H9 (cell line): Measurements from ENCODE around the gene RNF13. TPM values are rescaled to one million over a fixed set of nuclear protein-coding genes. Genes with fewer than 3 reads are reported as not detected.

Experiments used
- DNase-seq: peaks from one replicate; pipeline ENCODE4 v3.0.0-alpha.2; 2017
- H2AFZ ChIP-seq: one replicate; pipeline ENCODE4 v1.6.1; 2013; ENCODE audit warnings: mild to moderate bottlenecking, low read length, control low read depth, moderate library complexity
- H2AK5ac ChIP-seq: 2 replicates; pipeline ENCODE4 v1.6.1; 2013; ENCODE audit warnings: low read length, control low read depth, mixed read lengths; ENCODE audit not compliant: insufficient read length
- H2BK120ac ChIP-seq: one replicate; pipeline ENCODE4 v1.6.1; 2013; ENCODE audit warnings: low read depth, mild to moderate bottlenecking, low read length, control low read depth, inconsistent platforms; ENCODE audit not compliant: poor library complexity, severe bottlenecking
- H2BK12ac ChIP-seq: 2 replicates; pipeline ENCODE4 v1.6.1; 2013; ENCODE audit warnings: low read length, control low read depth, mixed read lengths, low read depth; ENCODE audit not compliant: insufficient read length
- H2BK15ac ChIP-seq: 2 replicates; pipeline ENCODE4 v1.6.1; 2013; ENCODE audit warnings: low read depth, low read length, control low read depth
- H2BK20ac ChIP-seq: one replicate; pipeline ENCODE4 v1.6.1; 2013; ENCODE audit warnings: low read depth, mild to moderate bottlenecking, low read length, control low read depth, inconsistent platforms; ENCODE audit not compliant: poor library complexity, severe bottlenecking
- H2BK5ac ChIP-seq: 2 replicates; pipeline ENCODE4 v1.6.1; 2013; ENCODE audit warnings: low read length, control low read depth, mixed read lengths; ENCODE audit not compliant: insufficient read length
- H3K14ac ChIP-seq: 2 replicates; pipeline ENCODE4 v1.6.1; 2013; ENCODE audit warnings: low read length, control low read depth; ENCODE audit not compliant: insufficient read depth
- H3K18ac ChIP-seq: 2 replicates; pipeline ENCODE4 v1.6.1; 2013; ENCODE audit warnings: low read depth, mild to moderate bottlenecking, mixed read lengths, low read length, control low read depth; ENCODE audit not compliant: insufficient read length
- H3K23ac ChIP-seq: 2 replicates; pipeline ENCODE4 v1.6.1; 2013; ENCODE audit warnings: low read length, control low read depth, mixed read lengths, low read depth; ENCODE audit not compliant: insufficient read length
- H3K23me2 ChIP-seq: 2 replicates; pipeline ENCODE4 v1.6.1; 2013; ENCODE audit warnings: low read depth, mild to moderate bottlenecking, mixed read lengths, low read length, control low read depth; ENCODE audit not compliant: insufficient read length, poor library complexity, severe bottlenecking
- H3K27ac ChIP-seq: 2 replicates; pipeline ENCODE4 v1.5.1; 2013; ENCODE audit warnings: low read length, control low read depth, mixed read lengths, low read depth; ENCODE audit not compliant: insufficient read length
- H3K27me3 ChIP-seq: 2 replicates; pipeline ENCODE4 v1.6.1; 2013; ENCODE audit warnings: low read length, control low read depth, inconsistent platforms; ENCODE audit not compliant: insufficient read depth
- H3K4ac ChIP-seq: 2 replicates; pipeline ENCODE4 v1.6.1; 2013; ENCODE audit warnings: low read depth, mild to moderate bottlenecking, control low read depth, inconsistent platforms, low read length, moderate library complexity
- H3K4me1 ChIP-seq: 2 replicates; pipeline ENCODE4 v1.6.1; 2013; ENCODE audit warnings: low read length, control low read depth, inconsistent platforms; ENCODE audit not compliant: insufficient read depth
- H3K4me2 ChIP-seq: 2 replicates; pipeline ENCODE4 v1.6.1; 2013; ENCODE audit warnings: low read length, control low read depth, mixed read lengths; ENCODE audit not compliant: insufficient read length, insufficient read depth
- H3K56ac ChIP-seq: 2 replicates; pipeline ENCODE4 v1.6.1; 2013; ENCODE audit warnings: low read depth, mild to moderate bottlenecking, mixed read lengths, low read length, control low read depth; ENCODE audit not compliant: insufficient read length
- H3K79me1 ChIP-seq: 2 replicates; pipeline ENCODE4 v1.6.1; 2013; ENCODE audit warnings: low read depth, mild to moderate bottlenecking, moderate library complexity, low read length, control low read depth, inconsistent platforms; ENCODE audit not compliant: insufficient read depth, poor library complexity, severe bottlenecking
- H3K79me2 ChIP-seq: 2 replicates; pipeline ENCODE4 v1.6.1; 2013; ENCODE audit warnings: low read length, control low read depth, inconsistent platforms; ENCODE audit not compliant: insufficient read depth
- H3K9ac ChIP-seq: 2 replicates; pipeline ENCODE4 v1.6.1; 2013; ENCODE audit warnings: low read length, control low read depth, mixed read lengths; ENCODE audit not compliant: insufficient read length; ENCODE audit errors: extremely low read depth
- H3K9me3 ChIP-seq: one replicate; pipeline ENCODE4 v1.6.1; 2013; ENCODE audit warnings: low read depth, low read length, inconsistent platforms; ENCODE audit not compliant: control insufficient read depth
- H3T11ph ChIP-seq: one replicate; pipeline ENCODE4 v1.6.1; 2013; ENCODE audit warnings: mild to moderate bottlenecking, low read length, control low read depth, inconsistent platforms
- H4K20me1 ChIP-seq: one replicate; pipeline ENCODE4 v1.6.1; 2013; ENCODE audit not compliant: control insufficient read depth, insufficient read length, insufficient read depth
- H4K5ac ChIP-seq: 2 replicates; pipeline ENCODE4 v1.6.1; 2013; ENCODE audit warnings: low read depth, mild to moderate bottlenecking, mixed read lengths, low read length, control low read depth; ENCODE audit not compliant: insufficient read length
- H4K8ac ChIP-seq: replicated peaks from 2 replicates; pipeline ENCODE4 v1.6.1; 2013; ENCODE audit warnings: low read length, control low read depth, mixed read lengths, low read depth; ENCODE audit not compliant: insufficient read length
- H4K91ac ChIP-seq: 2 replicates; pipeline ENCODE4 v1.6.1; 2013; ENCODE audit warnings: low read depth, mild to moderate bottlenecking, moderate library complexity, mixed read lengths, low read length, control low read depth; ENCODE audit not compliant: insufficient read length
- H3K27ac Mint-ChIP-seq, 3 experiments: 2 replicates in 2 of 3; 3 replicates in 1 of 3; pipeline ENCODE4 v1.8.0; 2020 to 2021; ENCODE audit warnings: mixed read lengths in 3 of 3, mild to moderate bottlenecking in 1 of 3, moderate library complexity in 1 of 3
- H3K27me3 Mint-ChIP-seq: 2 replicates; pipeline ENCODE4 v1.8.0; 2021; ENCODE audit warnings: low read depth, mild to moderate bottlenecking, moderate library complexity, mixed read lengths
- H3K36me3 Mint-ChIP-seq, 3 experiments: 2 replicates in 2 of 3; 3 replicates in 1 of 3; pipeline ENCODE4 v1.8.0; 2020 to 2021; ENCODE audit warnings: low read depth in 3 of 3, mixed read lengths in 3 of 3; ENCODE audit not compliant: insufficient read depth in 1 of 3
- H3K4me1 Mint-ChIP-seq, 2 experiments: 2 replicates each; pipeline ENCODE4 v1.8.0; 2020; ENCODE audit warnings: mixed read lengths in 2 of 2
- H3K4me3 Mint-ChIP-seq, 2 experiments: 2 replicates in 1 of 2; 3 replicates in 1 of 2; pipeline ENCODE4 v1.8.0; 2020 to 2021; ENCODE audit warnings: mild to moderate bottlenecking in 2 of 2, mixed read lengths in 2 of 2, moderate library complexity in 1 of 2
- H3K9me3 Mint-ChIP-seq, 2 experiments: 2 replicates in 1 of 2; 3 replicates in 1 of 2; pipeline ENCODE4 v1.8.0; 2020; ENCODE audit warnings: mild to moderate bottlenecking in 2 of 2, mixed read lengths in 2 of 2, moderate library complexity in 1 of 2
- total RNA-seq: library from RNA; stranded (reverse); gene quantifications from 2 replicates; pipeline ENCODE4 v1.2.1, GENCODE V29; 2021
- TF ChIP-seq, protein P1 (sequence below): fragments of 200-600 bp; sonication (generic); conservative IDR thresholded peaks from 3 replicates; pipeline ENCODE4 v1.8.0; 2021; ENCODE audit warnings: antibody characterized with exemption, mild to moderate bottlenecking

RNF13 gene
- total RNA-seq, 1 experiment from 2014 or later, result 23.4 TPM

DNA sequence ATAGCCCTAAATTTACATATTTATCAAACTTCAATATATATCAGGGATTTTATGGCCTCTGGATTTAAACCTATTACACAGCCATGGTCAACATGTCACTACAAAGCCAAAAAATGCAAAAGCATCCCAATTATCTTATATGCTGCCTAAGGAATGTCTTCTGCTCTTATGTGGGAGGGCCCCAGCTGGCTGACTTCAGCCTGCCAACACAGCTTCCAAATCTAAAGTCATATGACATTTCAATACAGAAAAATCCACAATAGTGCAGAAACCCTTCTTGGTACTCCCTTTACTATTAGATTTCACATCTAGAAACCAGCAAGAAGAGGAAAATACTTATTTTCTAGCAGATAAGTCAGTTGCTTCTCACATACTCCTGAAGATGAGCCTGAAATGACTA, 151.3 kb downstream of the RNF13 start:
- Histone ChIP-seq H3K4ac (no peak overlapping the region), H4K8ac (no peak overlapping the region), H3T11ph (no peak overlapping the region), H3K56ac (no peak overlapping the region), H2BK12ac (no peak overlapping the region), H3K79me1 (peaks cover 4% of the 10 kb centered on the region), H2BK120ac (no peak overlapping the region), H3K9me3 (no peaks in the 10 kb centered on the region), H2AFZ (no peak overlapping the region), H2BK15ac (no peak overlapping the region), H3K79me2 (peaks cover 26% of the 10 kb centered on the region; the same call in 1 of the 2 replicates), H4K20me1 (no peaks in the 10 kb centered on the region), H3K23me2 (peaks cover 6% of the 10 kb centered on the region), H3K14ac (no peak overlapping the region), H3K27ac (no peak overlapping the region), H2BK5ac (no peak overlapping the region), H3K23ac (no peak overlapping the region), H2BK20ac (no peak overlapping the region), H2AK5ac (no peak overlapping the region), H3K9ac (no peak overlapping the region), H4K91ac (no peak overlapping the region), H3K27me3 (no peaks in the 10 kb centered on the region), H4K5ac (no peak overlapping the region), H3K4me2 (no peak overlapping the region), H3K18ac (no peak overlapping the region), H3K4me1 (0 out of 2 replicates have a peak, but pooled peaks cover 2% of the 10 kb centered on the region)
- DNase-seq, result no peak
- H3K36me3 Mint-ChIP-seq, result peaks cover 35 to 56% (median 45%) of the 10 kb centered on the region in 3 experiments
- TF ChIP-seq, protein P1, sequence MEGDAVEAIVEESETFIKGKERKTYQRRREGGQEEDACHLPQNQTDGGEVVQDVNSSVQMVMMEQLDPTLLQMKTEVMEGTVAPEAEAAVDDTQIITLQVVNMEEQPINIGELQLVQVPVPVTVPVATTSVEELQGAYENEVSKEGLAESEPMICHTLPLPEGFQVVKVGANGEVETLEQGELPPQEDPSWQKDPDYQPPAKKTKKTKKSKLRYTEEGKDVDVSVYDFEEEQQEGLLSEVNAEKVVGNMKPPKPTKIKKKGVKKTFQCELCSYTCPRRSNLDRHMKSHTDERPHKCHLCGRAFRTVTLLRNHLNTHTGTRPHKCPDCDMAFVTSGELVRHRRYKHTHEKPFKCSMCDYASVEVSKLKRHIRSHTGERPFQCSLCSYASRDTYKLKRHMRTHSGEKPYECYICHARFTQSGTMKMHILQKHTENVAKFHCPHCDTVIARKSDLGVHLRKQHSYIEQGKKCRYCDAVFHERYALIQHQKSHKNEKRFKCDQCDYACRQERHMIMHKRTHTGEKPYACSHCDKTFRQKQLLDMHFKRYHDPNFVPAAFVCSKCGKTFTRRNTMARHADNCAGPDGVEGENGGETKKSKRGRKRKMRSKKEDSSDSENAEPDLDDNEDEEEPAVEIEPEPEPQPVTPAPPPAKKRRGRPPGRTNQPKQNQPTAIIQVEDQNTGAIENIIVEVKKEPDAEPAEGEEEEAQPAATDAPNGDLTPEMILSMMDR, result no peak
- no peak overlapping the region for H3K27ac Mint-ChIP-seq
- no peak overlapping the region for H3K4me3 Mint-ChIP-seq
- H3K27me3 Mint-ChIP-seq, result no peaks in the 10 kb centered on the region
- H3K9me3 Mint-ChIP-seq, result no peaks in the 10 kb centered on the region
- peaks cover 42 to 46% of the 10 kb centered on the region in 2 experiments for H3K4me1 Mint-ChIP-seq
